BE2C (cell line): ENCODE results near the gene CBX4.

Experiments used
- DNase-seq: peaks from one replicate; pipeline ENCODE4 v3.0.0-alpha.2; 2020
- H3K27me3 ChIP-seq: fragments of 250-450 bp; sonication (Bioruptor Pico); 2 replicates; pipeline ENCODE4 v1.5.1; 2020; ENCODE audit warnings: mild to moderate bottlenecking
- H3K36me3 ChIP-seq: fragments of 250-450 bp; sonication (Bioruptor Pico); 2 replicates; pipeline ENCODE4 v1.5.1; 2020; ENCODE audit warnings: mild to moderate bottlenecking
- H3K4me1 ChIP-seq: fragments of 250-450 bp; sonication (Bioruptor Pico); 2 replicates; pipeline ENCODE4 v1.5.1; 2020
- H3K4me3 ChIP-seq: 2 replicates; pipeline ENCODE4 v1.5.1; 2011; ENCODE audit warnings: low read depth, low read length
- H3K9me3 ChIP-seq: fragments of 250-450 bp; sonication (Bioruptor Pico); 2 replicates; pipeline ENCODE4 v1.5.1; 2020
- CTCF ChIP-seq: IDR thresholded peaks from 2 replicates; pipeline ENCODE4 v1.5.1; 2012; ENCODE audit warnings: mild to moderate bottlenecking, low read depth, low read length

Gene CBX4

GRCh38 chr17:79870540-79870939, 31.3 kb upstream of the CBX4 start:
- DNase-seq: no peak
- TF ChIP-seq CTCF: no peak
- Histone ChIP-seq H3K36me3 (no peaks in the 10 kb centered on the region), H3K4me3 (no peak overlapping the region), H3K9me3 (no peaks in the 10 kb centered on the region), H3K27me3 (no peaks in the 10 kb centered on the region), H3K4me1 (no peaks in the 10 kb centered on the region)

GRCh38 chr17:79866791-79867518, 27.7 kb upstream of the CBX4 start:
- Histone ChIP-seq H3K4me3 (no peak overlapping the region), H3K27me3 (no peaks in the 10 kb centered on the region), H3K4me1 (no peaks in the 10 kb centered on the region), H3K9me3 (no peaks in the 10 kb centered on the region), H3K36me3 (no peaks in the 10 kb centered on the region)
- TF ChIP-seq CTCF: no peak
- no peak for DNase-seq

- TF ChIP-seq CTCF: no peak
- no peaks in the 10 kb centered on the region for H3K27me3 ChIP-seq
- no peaks in the 10 kb centered on the region for H3K9me3 ChIP-seq
- DNase-seq: no peak
- no peak overlapping the region for H3K4me3 ChIP-seq
- no peaks in the 10 kb centered on the region for H3K4me1 ChIP-seq
- no peaks in the 10 kb centered on the region for H3K36me3 ChIP-seq
Observed at GRCh38 chr17:79865351-79866210, 26.3 kb upstream of the CBX4 start.

- Histone ChIP-seq H3K4me1 (no peaks in the 10 kb centered on the region), H3K9me3 (no peaks in the 10 kb centered on the region), H3K4me3 (no peak overlapping the region), H3K36me3 (no peaks in the 10 kb centered on the region), H3K27me3 (no peaks in the 10 kb centered on the region)
- no peak for DNase-seq
- no peak for TF ChIP-seq CTCF
Observed at GRCh38 chr17:79864617-79865250, 25.5 kb upstream of the CBX4 start.

- no peak for DNase-seq
- H3K36me3 ChIP-seq: no peaks in the 10 kb centered on the region
- H3K27me3 ChIP-seq: no peaks in the 10 kb centered on the region
- no peaks in the 10 kb centered on the region for H3K9me3 ChIP-seq
- H3K4me3 ChIP-seq: no peak overlapping the region
- no peaks in the 10 kb centered on the region for H3K4me1 ChIP-seq
- TF ChIP-seq CTCF: no peak
Observed at GRCh38 chr17:79864147-79864546, 24.9 kb upstream of the CBX4 start.
